Cerebellar cortex (tissue), 1 donor: ENCODE results near the gene METTL21C.

Source experiments
- DNase-seq: peaks from one replicate; pipeline ENCODE4 v3.0.0-alpha.2; 2015; ENCODE audit warnings: low spot score

The METTL21C gene

GRCh38 chr13:102694937-102695336 is at the start of gene METTL21C:
Gene METTL21C, minus strand, starts transcription at chr13:102695044. Its CDS starts 546 bp downstream, at chr13:102694498.
- DNase-seq: no peak

DNA sequence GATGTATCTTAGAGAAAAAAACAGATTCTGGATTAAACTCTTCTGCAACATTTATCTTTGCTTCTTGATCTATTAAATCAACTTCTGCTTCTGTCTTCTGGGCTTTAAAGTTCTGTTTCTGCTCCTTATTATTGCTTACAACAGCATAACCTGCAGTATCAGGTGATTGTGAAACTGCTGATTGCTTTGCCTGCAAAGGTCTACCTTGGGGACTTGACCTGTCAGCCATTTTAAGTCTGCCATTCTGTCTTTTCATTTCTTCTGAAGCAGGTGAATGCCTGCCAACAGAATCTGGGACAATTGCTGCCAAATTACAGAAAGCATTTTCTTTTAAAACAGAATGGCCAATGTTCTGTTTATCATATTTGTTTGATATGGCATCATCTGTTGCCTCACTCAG is 47.7 kb upstream of the METTL21C start:
- no peak for DNase-seq

GRCh38 chr13:102742101-102742500 is 47.3 kb upstream of the METTL21C start:
- DNase-seq: no peak

DNA sequence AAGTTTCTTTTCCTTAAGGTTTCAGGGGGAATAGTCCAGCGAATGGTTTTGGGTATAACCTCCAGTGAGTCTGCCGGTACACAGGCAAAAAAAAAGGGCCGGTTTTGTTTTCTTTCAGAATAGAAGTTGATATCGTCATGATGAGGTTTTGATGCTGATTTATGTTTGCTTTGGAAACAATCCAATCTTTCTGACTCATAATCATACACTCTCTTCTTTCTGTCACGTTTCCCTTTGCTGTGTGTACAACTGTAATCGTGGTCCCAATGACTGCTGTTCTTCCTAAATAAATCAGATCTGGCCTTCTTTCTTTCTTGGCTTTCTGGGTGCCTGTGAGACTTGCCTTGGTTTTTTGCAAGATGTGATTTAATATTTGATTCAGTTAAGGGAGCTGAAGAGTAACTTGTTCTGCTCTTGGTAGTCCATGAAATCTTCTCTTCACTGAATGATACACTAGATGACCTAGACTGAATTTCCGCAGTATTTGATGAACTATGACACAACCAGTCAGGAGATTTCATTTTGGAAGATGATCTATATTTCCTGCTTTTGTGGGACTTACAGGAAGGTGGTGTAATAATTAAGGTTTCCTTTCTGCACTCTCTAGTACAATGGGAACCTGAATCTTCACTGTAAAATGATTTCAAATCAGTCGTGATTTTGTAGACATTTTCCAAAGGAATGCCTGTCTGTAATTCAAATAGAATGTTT is 34.9 kb upstream of the METTL21C start:
- no peak for DNase-seq

- no peak for DNase-seq
These were observed 31.6 kb upstream of the METTL21C start for GRCh38 chr13:102726430-102726829.

DNA sequence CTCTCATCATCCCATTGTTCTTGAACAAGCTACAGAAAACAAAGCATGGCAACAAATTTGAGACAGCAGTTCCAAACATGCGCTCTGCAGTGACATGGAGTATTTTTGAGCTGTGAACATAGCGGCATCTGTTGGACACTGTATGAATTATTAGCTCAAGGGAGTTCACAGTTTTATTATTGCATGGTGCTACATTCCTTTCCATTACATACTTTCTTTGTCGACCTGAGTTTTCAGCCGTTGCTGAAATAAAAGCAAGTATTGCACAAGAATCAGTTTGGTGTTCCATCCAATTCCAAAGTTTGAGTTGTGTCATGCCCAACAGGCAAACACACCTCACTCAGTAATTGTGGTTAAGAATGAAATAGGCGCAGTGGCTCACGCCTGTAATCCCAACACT is 30.1 kb upstream of the METTL21C start:
- DNase-seq: peak; percentile 18

GRCh38 chr13:102721800-102722231 is 27.0 kb upstream of the METTL21C start:
- peak; percentile 24 for DNase-seq

DNA sequence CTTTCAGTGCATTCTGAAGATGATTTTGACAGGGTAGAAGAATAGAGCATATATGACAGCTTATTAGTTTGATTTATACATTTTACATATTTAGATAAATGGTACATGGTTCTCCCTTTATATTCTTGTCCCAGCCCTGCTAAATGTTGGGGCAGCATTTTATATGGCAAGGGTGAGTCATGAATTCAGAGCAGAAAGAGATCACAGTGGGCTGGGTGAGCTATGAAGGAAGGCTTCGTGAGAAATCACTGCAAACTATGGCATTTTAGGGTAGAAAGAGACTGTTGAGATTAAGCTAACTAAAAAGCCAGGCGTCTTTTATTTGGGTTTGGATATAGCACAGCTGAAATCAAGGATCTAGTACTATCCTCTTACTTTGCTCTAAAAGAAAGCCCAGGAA is 23.9 kb upstream of the METTL21C start:
- no peak for DNase-seq

DNA sequence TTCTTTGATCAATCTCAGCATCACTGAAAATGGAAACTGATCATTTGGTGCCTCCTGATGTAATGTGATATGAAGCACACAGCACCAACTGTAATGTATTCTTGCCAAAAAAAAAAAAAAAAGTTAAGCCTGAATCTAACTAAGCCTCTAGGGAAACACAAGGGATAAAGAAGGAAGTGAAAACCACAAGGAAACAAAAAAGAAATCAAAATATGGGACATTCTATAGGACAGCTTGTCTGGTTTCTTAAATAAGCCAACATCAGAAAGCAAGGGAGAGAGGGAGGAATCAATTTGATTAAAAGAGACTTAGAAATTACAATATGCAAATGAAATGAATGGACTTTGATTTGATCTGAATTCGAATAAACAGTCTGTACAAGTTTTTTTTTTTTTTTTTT is 20.6 kb upstream of the METTL21C start:
- DNase-seq: no peak

GRCh38 chr13:102710261-102710679 is 15.4 kb upstream of the METTL21C start:
- no peak for DNase-seq

DNA sequence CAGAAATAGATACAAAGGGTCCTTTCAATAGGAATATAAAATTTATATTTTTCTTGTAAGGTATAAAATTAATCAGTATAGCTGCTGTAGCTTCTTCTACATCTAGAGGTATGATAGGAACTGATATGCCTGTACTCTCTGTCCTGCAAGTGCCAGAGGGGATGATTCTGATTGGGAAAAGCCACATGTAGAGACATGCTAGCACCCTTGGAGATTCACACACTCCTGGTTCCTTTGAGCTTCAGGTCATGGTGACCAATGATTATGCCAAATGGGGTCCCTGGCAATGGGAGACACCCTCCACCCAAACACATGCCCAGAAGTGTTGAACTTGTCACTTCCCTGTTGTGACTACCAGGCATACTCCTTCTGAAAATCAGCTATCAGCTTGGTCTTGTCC is 14.7 kb upstream of the METTL21C start:
- DNase-seq: no peak

DNA sequence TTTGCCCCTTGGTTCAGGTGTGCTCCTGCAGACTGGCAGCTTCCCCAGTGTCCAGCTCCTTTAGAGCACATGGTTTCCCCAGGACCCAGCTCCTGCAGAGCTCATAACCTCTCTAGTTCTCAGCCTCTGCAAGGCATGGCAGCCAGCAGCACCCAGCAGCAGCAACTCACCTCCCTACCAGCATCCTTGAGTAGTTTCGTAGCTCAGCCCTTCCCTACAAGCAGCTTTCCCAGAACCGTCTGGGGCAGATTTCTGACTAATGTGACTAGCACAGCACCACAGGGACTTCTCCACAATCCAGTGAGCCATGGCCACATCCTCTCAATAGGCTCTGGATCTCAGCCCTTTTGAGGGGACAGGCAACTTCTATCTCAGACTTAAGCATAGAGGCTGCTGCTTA is 14.1 kb upstream of the METTL21C start:
- no peak for DNase-seq

- no peak for DNase-seq
These were observed 13.4 kb upstream of the METTL21C start for GRCh38 chr13:102708211-102708610.

- no peak for DNase-seq
These were observed 12.6 kb upstream of the METTL21C start for GRCh38 chr13:102707467-102707866.

DNA sequence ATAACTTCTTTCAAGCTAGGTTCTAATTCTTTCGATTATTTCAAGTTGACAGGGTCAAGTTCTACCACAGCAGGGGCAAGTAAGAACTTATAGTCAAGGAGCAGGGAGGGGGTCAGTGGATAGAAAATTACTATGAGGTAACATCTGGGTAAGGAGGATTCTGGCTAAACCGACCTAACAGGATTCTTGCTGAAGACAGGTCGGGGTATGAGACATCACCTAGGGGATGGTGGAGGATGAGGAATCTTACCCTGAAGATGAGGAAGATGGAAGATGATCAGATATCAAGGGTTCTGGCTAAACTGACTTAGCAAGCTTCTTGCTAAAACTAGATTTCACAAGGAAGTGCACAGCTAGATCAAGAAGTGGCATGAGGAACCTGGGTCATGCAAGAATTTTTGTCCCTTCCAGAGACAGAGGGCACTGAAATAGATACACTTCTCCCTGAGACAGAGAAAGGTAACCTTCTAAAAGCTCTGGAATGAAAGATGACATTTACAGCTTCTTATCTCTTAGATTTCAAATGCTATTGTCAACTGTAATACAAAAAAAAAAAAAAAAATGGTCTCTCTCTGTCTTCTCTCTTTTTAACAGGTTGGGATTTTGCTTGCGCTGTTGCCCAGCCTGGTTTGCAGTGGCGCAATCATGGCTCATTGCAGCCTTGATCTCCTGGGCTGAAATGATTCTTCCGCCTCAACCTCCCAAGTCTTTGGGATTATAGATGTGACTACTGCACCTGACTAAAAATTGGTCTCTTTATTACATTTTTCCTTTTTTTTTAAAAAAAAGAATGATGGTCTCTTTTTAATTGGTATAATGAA is 9.6 kb upstream of the METTL21C start:
- no peak for DNase-seq

DNA sequence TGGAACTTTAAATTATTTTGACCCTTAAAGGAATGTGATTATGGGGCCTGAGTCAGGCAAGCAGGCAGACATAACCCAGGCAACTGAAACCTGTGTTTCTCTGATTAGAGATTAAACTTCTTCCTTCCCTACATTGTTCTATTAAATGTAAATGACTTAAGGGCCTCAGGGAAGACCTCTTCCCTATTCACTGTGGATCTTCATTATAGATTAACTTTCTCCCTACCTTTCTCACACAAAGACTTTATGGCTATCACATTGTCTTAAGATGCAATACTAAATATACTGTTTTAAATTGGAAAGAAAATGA is 8.8 kb upstream of the METTL21C start:
- no peak for DNase-seq

- DNase-seq: no peak
These were observed 8.3 kb upstream of the METTL21C start for GRCh38 chr13:102702965-102703725.

DNA sequence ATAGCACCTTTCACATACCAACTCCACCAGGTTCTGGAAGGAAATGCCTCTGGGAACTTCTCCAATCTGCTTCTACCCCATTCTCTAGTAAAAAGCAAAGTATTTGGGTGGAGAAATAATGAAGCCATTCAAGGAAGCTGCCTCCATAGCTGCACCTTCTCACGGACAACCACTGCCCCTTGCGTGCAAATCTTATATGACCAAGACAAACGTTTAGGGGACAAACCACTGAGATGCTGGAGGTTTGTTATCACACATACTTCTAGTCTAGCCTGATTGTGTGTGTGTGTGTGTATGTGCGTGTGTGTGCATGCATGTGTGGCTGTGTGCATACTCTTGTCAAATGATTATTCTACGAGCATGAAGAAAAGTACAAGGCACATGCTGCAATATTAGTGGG is 6.5 kb upstream of the METTL21C start:
- DNase-seq: no peak

- DNase-seq: no peak
These were observed 5.5 kb upstream of the METTL21C start for GRCh38 chr13:102700088-102701031.

DNA sequence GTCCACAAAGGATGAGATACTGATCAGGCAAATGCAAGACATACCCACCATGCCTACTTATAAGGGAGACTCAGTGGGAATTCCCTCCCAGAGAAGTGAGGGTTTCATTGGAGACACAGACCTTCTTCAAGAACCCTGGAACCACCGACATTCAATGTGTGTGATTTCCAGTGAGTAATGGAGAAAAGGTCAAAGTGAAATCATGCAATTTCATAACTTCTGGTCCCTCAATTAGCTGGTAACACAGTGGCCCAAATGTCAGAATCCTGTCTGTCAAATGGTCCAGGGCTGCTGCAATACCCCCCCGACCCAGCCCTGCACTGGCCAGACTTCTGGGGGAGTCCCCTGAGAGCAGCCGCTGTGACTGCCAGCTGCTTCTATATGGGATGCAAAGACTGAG is 4.7 kb upstream of the METTL21C start:
- no peak for DNase-seq

DNA sequence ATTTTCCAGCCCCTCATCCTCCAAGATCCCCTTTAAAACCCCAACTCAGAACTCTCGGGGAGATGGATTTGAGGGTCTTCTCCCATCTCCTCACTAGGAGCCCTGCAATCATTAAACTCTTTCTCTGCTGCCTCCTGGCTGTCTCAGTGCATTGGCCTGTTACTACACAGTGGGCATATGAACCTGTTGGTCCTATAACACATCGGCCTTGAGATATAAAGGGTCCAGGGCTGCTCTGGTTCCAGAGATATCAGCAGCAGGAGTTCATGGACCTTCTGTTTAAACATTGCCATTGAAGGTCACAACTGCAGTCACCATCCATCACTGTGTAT is 3.8 kb upstream of the METTL21C start:
- no peak for DNase-seq
